ENCODE data around the gene LHFPL6.

DNA sequence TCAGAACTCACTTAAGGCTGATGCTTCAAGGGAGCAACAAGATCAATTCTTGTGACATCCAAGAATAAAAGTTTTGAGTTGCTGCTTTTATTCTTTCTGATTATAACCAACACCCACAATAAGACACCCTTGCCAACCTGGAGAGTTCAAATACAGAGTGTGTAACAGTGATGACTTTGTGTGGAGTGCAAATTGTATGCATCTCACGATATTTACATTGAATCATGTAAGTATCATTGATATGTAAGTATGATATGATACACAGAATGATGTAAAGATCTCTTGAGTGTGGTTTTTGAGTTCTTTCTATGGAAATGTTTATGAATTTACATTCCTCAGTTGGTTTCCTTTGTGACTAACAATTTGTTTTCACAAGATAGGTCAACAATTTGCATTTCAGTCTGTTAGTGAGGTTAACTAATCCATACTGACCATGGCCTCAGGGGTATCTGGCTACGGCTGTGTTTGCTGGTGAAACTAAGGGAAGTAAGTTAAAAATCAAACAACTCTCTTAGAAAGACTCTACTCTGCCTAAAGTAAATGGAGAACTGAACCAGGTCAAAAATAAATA lies 12.4 kb downstream of the LHFPL6 start:
- TF ChIP-seq POLR2AphosphoS5 (IDR thresholded peaks at IDR 0.05) = no peak
- TF ChIP-seq, protein P1, sequence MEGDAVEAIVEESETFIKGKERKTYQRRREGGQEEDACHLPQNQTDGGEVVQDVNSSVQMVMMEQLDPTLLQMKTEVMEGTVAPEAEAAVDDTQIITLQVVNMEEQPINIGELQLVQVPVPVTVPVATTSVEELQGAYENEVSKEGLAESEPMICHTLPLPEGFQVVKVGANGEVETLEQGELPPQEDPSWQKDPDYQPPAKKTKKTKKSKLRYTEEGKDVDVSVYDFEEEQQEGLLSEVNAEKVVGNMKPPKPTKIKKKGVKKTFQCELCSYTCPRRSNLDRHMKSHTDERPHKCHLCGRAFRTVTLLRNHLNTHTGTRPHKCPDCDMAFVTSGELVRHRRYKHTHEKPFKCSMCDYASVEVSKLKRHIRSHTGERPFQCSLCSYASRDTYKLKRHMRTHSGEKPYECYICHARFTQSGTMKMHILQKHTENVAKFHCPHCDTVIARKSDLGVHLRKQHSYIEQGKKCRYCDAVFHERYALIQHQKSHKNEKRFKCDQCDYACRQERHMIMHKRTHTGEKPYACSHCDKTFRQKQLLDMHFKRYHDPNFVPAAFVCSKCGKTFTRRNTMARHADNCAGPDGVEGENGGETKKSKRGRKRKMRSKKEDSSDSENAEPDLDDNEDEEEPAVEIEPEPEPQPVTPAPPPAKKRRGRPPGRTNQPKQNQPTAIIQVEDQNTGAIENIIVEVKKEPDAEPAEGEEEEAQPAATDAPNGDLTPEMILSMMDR (IDR thresholded peaks at IDR 0.05 in 8 of 11, conservative IDR thresholded peaks at IDR 0.05 in 3 of 11) = no peak
